Endodermal cell (in vitro differentiated cells): ENCODE results near the gene COL18A1. TPM values are rescaled to one million over a fixed set of nuclear protein-coding genes. Genes with fewer than 3 reads are reported as not detected.
A peak's percentile ranks its signal among the peaks of the same experiment; 100 is the strongest.

Source experiments
- DNase-seq: peaks from one replicate; pipeline ENCODE4 v3.0.0-alpha.2; 2017
- H3K27ac ChIP-seq: 2 replicates; pipeline ENCODE4 v1.5.1; 2013; ENCODE audit warnings: mild to moderate bottlenecking, low read depth, low read length, moderate library complexity
- H3K27me3 ChIP-seq: 2 replicates; pipeline ENCODE4 v1.6.1; 2013; ENCODE audit warnings: mild to moderate bottlenecking, low read length, moderate library complexity; ENCODE audit not compliant: insufficient read depth, control insufficient read depth, poor library complexity, severe bottlenecking
- H3K36me3 ChIP-seq: 2 replicates; pipeline ENCODE4 v1.7.0; 2013; ENCODE audit warnings: mild to moderate bottlenecking, low read length, moderate library complexity; ENCODE audit not compliant: control insufficient read depth, insufficient read depth
- H3K4me1 ChIP-seq: one replicate; pipeline ENCODE4 v1.7.0; 2013; ENCODE audit warnings: low read length; ENCODE audit not compliant: control insufficient read depth, insufficient read depth
- H3K4me3 ChIP-seq: 2 replicates; pipeline ENCODE4 v1.5.1; 2013; ENCODE audit warnings: mild to moderate bottlenecking, low read length, moderate library complexity
- H3K9ac ChIP-seq: 2 replicates; pipeline ENCODE4 v1.6.1; 2013; ENCODE audit warnings: mild to moderate bottlenecking, low read length, moderate library complexity; ENCODE audit not compliant: poor library complexity, severe bottlenecking; ENCODE audit errors: extremely low read depth
- H3K9me3 ChIP-seq: 2 replicates; pipeline ENCODE4 v1.6.1; 2013; ENCODE audit warnings: mild to moderate bottlenecking, low read length, moderate library complexity; ENCODE audit not compliant: control insufficient read depth
- H3K27ac Mint-ChIP-seq: 2 replicates; pipeline ENCODE4 v1.8.0; 2020; ENCODE audit warnings: mixed read lengths
- H3K27me3 Mint-ChIP-seq: 2 replicates; pipeline ENCODE4 v1.8.0; 2021; ENCODE audit warnings: mild to moderate bottlenecking, mixed read lengths; ENCODE audit not compliant: insufficient read depth
- H3K36me3 Mint-ChIP-seq: 2 replicates; pipeline ENCODE4 v1.8.0; 2020; ENCODE audit warnings: low read depth, mixed read lengths
- H3K4me1 Mint-ChIP-seq: 2 replicates; pipeline ENCODE4 v1.8.0; 2020; ENCODE audit warnings: mixed read lengths
- H3K4me3 Mint-ChIP-seq: 2 replicates; pipeline ENCODE4 v1.8.0; 2020; ENCODE audit warnings: mild to moderate bottlenecking, moderate library complexity, mixed read lengths
- H3K9me3 Mint-ChIP-seq: 2 replicates; pipeline ENCODE4 v1.8.0; 2020; ENCODE audit warnings: mild to moderate bottlenecking, mixed read lengths
- WGBS, 2 experiments: methylation state at CpG; one replicate each; pipeline versions ENCODE4 v1.1.5 to v1.1.7; 2013; ENCODE audit warnings: missing lambda C conversion rate in 2 of 2, mixed read lengths in 1 of 2; ENCODE audit not compliant: insufficient coverage in 1 of 2, insufficient read length in 1 of 2; 5-methylcytosine and 5-hydroxymethylcytosine counted together
- total RNA-seq, 2 donors: library from RNA; stranded (reverse); fragmentation: NEBNext Ultra II Directional in 1 of 2; extraction: Animal tissue kit (Norgen Biotek cat#: 25700) in 1 of 2; gene quantifications; 2 replicates in 1 of 2; 3 replicates in 1 of 2; pipeline ENCODE4 v1.2.1, GENCODE V29; 2021
- TF ChIP-seq, protein P1 (sequence below): fragments of 200-600 bp; sonication (generic); conservative IDR thresholded peaks from 2 replicates; pipeline ENCODE4 v1.5.0; 2021; ENCODE audit warnings: antibody characterized with exemption, mild to moderate bottlenecking

Gene COL18A1
- total RNA-seq, 2 donors from 2014 or later = 332 to 398 TPM

DNA sequence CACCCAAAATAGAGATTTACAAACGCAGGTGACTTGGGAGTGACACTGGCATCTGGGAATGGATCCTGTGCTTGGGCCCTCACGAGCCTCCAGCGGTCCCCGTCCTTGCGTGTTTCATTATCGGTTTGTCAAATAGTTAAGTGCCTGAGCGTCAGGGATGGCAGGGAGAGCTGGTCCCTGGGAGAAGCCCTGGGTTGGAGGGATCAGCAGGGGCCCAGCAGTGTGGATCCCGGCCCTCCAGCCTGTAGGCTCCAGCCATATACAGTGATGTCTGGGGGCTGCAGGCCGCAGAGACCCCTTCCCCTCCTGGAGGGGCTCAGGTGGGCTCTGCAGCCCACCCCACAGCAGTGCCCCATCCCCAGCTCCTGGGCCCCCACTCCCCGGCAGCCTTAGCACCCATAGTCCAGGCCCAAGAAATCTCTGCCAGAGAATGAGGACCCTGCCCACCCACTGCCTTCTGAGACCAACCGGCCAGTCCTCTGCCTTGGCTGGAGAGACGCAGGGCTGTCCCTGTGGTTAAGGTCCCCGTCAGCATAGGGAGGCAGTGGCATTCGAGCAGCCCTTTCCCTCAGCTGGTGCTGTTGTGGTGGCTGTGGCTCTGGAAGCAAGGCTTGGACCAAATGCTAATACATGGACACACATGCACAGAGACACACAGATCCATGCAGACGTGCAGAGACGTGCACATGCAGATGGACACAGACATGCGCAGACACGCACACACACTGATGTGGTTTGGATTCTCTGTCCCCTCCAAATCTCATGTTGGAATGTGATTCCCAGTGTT is 139.7 kb downstream of the COL18A1 start:
- Histone ChIP-seq H3K9me3 (no peaks in the 10 kb centered on the region), H3K4me1 (peaks cover 12% of the 10 kb centered on the region), H3K27ac (no peak overlapping the region), H3K4me3 (no peak overlapping the region), H3K27me3 (no peaks in the 10 kb centered on the region), H3K36me3 (no peaks in the 10 kb centered on the region), H3K9ac (no peak overlapping the region)
- Mint-ChIP-seq H3K4me3 (no peak overlapping the region), H3K27ac (no peak overlapping the region), H3K4me1 (peaks cover 4% of the 10 kb centered on the region), H3K36me3 (no peaks in the 10 kb centered on the region), H3K27me3 (peaks cover 20% of the 10 kb centered on the region), H3K9me3 (peaks cover 8% of the 10 kb centered on the region)
- 93 to 94% methylated on average over 16 to 18 of the region's 18 CpGs for WGBS, 2 experiments
- TF ChIP-seq, protein P1, sequence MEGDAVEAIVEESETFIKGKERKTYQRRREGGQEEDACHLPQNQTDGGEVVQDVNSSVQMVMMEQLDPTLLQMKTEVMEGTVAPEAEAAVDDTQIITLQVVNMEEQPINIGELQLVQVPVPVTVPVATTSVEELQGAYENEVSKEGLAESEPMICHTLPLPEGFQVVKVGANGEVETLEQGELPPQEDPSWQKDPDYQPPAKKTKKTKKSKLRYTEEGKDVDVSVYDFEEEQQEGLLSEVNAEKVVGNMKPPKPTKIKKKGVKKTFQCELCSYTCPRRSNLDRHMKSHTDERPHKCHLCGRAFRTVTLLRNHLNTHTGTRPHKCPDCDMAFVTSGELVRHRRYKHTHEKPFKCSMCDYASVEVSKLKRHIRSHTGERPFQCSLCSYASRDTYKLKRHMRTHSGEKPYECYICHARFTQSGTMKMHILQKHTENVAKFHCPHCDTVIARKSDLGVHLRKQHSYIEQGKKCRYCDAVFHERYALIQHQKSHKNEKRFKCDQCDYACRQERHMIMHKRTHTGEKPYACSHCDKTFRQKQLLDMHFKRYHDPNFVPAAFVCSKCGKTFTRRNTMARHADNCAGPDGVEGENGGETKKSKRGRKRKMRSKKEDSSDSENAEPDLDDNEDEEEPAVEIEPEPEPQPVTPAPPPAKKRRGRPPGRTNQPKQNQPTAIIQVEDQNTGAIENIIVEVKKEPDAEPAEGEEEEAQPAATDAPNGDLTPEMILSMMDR = no peak
- peak; percentile 31 for DNase-seq

GRCh38 chr21:45545236-45545570 is 140.2 kb downstream of the COL18A1 start:
- peaks cover 12% of the 10 kb centered on the region for H3K4me1 ChIP-seq
- peaks cover 4% of the 10 kb centered on the region for H3K4me1 Mint-ChIP-seq
- H3K4me3 Mint-ChIP-seq = no peak overlapping the region
- peaks cover 20% of the 10 kb centered on the region for H3K27me3 Mint-ChIP-seq
- H3K27ac Mint-ChIP-seq = no peak overlapping the region
- TF ChIP-seq, protein P1 = no peak
- H3K36me3 ChIP-seq = no peaks in the 10 kb centered on the region
- H3K9ac ChIP-seq = no peak overlapping the region
- DNase-seq = no peak
- no peak overlapping the region for H3K27ac ChIP-seq
- H3K36me3 Mint-ChIP-seq = no peaks in the 10 kb centered on the region
- peaks cover 8% of the 10 kb centered on the region for H3K9me3 Mint-ChIP-seq
- no peaks in the 10 kb centered on the region for H3K27me3 ChIP-seq
- 93 to 95% methylated on average over 6 of the region's 6 CpGs for WGBS, 2 experiments
- H3K4me3 ChIP-seq = no peak overlapping the region
- no peaks in the 10 kb centered on the region for H3K9me3 ChIP-seq

DNA sequence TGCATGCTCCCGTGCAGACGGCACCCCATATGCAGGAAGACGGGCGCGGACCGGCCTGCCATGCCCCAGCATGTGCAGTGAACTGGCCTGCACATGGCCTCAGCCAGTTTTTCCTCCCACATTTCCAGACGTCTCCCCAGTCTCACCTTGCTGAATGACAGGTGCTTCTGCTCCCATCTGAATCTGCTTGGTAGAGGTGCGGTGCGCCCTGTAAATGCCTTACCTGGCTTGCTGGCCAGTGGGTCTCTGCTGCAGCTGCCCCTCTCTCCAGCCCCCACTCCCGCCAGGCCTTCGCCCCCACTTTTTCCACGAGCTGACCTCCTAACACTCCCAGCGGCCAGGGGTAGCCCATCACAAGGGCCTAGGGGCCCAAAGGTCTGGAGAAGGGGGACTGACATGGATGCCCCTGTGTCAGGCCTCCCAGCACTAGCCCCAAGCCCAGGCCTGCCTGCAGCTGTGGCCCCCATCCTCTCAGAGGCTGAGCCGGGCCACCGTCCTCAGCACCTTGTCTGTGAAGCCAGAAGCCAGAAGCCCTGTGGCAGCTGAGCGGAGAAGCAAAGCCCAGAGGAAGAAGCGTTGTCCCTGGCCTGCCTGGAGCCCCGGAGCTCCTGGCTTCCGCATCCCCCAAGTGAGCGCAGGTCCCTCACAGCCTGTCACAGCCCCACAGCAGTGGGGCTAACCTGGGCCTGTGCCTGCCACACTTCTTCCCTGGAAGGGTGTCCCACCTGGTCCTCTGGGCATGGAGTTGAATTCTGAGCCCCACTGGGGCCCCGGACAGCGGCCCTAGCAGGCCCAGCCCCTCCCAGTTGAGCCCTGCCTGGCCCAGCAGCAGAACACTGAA is 140.9 kb downstream of the COL18A1 start:
- no peaks in the 10 kb centered on the region for H3K27me3 ChIP-seq
- peaks cover 4% of the 10 kb centered on the region for H3K4me1 Mint-ChIP-seq
- DNase-seq = peak; percentile 33
- no peak overlapping the region for H3K27ac Mint-ChIP-seq
- no peaks in the 10 kb centered on the region for H3K9me3 ChIP-seq
- no peak overlapping the region for H3K4me3 ChIP-seq
- no peak overlapping the region for H3K9ac ChIP-seq
- H3K4me1 ChIP-seq = peaks cover 12% of the 10 kb centered on the region
- no peak overlapping the region for H3K27ac ChIP-seq
- H3K36me3 Mint-ChIP-seq = no peaks in the 10 kb centered on the region
- H3K36me3 ChIP-seq = no peaks in the 10 kb centered on the region
- H3K4me3 Mint-ChIP-seq = no peak overlapping the region
- 87 to 88% methylated on average over 16 to 22 of the region's 22 CpGs for WGBS, 2 experiments
- H3K27me3 Mint-ChIP-seq = peaks cover 20% of the 10 kb centered on the region
- TF ChIP-seq, protein P1 = no peak
- H3K9me3 Mint-ChIP-seq = peaks cover 8% of the 10 kb centered on the region
